Mucosa of gallbladder (tissue), 1 donor: ENCODE results near the gene TRAPPC12. TPM values are rescaled to one million over a fixed set of nuclear protein-coding genes. Genes with fewer than 3 reads are reported as not detected.
"Not testable (repeated sequence)": the region's sequence is repeated elsewhere in the genome, so short reads cannot be mapped to it uniquely, and the experiment has no call there.

Source experiments
- DNase-seq: peaks from one replicate; pipeline ENCODE4 v3.0.0-alpha.2; 2020; ENCODE audit warnings: low spot score
- total RNA-seq: library from RNA; stranded (reverse); gene quantifications from one replicate; pipeline ENCODE4 v1.2.1, GENCODE V29; 2021
- donor health status: DM: no; HTN: no; CAD: no.

The TRAPPC12 gene
- total RNA-seq, 1 donor from 2014 or later: 111 TPM

GRCh38 chr2:3432693-3433338, 53.3 kb downstream of the TRAPPC12 start:
- DNase-seq: no peak

- no peak for DNase-seq
Measured at GRCh38 chr2:3433339-3433699, 53.8 kb downstream of the TRAPPC12 start.

DNA sequence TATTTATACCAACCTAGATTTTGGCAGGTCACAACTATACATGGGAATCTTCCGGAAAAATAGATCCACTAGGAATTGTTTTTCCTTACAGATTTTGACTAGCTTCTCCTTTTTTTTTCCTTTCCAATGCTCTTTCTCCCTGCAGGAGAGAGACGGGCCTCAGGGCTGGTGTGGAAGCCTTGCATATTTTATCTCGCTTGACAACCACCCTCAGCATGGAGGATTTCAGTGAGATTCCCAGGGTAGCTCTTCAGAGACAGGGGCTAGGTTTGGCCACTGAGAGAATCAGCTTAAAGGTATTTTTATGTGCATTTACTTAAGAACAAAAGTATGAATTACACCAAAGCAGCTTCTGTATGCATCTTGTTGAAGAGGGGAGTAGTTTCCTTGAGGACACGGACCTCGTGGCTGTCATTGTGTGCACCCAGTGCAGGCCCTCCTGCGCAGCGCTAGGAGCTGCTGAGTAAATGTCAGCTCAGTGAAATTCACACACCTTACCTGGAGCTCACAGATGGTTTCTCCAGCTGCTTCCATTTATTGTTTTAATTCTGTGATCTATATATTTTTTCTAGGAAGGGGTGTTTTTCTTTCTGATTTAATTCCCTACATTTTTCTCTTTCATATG, 54.4 kb downstream of the TRAPPC12 start:
- no peak for DNase-seq

DNA sequence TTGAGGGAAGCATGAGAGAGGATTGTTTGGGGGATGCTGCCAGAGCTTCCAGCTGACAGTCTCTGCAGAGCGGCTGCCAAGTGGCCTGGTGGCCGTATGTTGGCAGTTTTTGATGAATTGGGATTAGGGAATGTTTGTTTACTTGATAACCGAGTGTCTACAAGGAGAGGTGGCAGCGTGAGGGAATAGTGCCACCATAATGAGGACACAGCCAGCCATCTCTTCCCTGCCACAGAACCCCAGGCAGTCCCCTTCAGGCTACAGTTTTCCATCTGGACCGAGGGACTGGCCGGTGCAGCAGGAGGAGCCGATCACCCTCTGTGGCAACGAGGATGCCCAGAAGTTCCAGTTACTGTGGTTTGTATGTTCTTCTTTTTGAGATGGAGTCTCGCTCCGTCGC, 55.2 kb downstream of the TRAPPC12 start:
- no peak for DNase-seq

DNA sequence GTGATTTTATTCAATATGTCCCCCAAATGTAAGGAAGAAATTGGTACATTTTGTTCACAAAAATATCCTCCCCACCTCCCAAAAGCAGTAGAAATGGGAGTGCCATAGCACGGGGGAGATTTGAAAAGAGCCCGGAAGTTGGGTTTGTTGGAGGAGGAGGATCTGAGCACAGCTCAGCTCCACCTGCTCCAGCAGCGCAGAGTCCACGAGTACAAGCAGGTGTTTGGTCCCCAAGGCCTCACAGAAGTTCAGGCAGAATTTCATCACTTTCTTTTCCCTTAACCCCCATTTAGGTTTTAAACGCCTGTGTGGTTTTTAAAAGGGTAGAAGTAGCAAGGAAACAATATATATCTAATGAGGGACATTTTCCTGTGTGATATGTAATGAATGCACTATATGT, 56.0 kb downstream of the TRAPPC12 start:
- DNase-seq: no peak

DNA sequence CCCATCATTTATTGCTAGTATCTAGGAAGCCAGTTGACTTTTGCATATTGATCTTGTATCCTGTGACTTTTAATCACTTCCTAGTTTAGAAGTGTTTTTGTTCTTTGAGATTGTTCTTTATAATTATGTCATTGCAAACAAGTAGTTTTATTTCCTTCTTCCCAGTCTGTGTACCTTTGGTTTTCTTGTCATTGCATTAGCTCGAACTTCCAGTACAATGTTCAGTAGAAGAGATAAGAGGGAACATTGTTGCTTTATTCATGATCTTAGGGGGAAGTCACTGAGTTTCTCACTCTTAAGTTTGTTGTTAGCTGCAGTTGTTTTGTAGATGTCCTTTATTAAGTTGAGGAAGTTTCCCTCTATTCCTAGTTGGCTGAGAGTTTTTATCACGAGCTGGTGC, 61.0 kb downstream of the TRAPPC12 start:
- no peak for DNase-seq

GRCh38 chr2:3441465-3441864, 62.0 kb downstream of the TRAPPC12 start:
- DNase-seq: no peak

DNA sequence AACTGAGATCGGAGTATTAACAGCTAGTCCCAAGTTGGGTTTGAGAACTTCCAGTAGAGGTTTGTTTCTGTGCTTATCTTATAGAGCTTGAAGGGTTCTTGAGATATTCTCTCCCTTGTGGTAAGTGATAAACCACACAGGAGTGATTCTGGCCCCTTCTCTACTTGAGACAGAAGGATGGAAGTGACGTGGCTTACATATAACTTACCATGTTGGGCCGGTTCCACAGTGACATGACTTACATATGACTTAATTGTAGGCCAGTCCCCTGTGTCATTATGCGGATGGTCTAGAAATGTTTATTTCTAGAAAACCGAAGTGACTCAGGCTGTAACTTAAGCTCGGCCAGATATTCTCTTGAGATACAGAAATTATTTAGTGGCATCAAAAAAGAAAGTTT, 62.7 kb downstream of the TRAPPC12 start:
- no peak for DNase-seq

GRCh38 chr2:3443083-3443482, 63.6 kb downstream of the TRAPPC12 start:
- no peak for DNase-seq

DNA sequence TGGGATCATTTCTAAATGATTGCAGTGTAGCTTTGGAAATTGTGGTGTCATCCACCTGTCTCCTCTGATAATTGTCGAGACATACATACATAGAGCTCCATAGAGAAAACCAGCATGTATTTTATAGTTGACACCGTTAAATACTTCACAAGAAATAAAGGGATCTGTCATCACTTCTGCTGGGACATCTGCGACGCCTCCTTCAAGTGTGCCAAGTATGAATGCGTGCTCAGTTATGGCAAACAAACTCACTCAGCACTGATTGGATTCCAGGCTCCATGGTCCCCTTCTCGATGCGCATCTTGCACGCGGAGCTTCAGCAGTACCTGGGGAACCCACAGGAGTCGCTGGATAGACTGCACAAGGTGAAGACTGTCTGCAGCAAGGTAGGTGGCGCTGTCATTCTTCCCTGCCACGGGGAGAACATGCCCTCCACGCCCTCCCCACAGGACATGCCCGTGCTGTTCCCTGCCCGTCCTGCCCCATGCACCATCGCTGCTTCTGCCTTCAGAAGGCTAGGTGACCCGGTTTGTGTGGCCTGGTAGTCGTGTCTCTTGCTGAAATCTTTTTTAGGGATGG, 64.1 kb downstream of the TRAPPC12 start:
- DNase-seq: no peak

- DNase-seq: no peak
Measured at GRCh38 chr2:3445891-3446290, 66.4 kb downstream of the TRAPPC12 start.

DNA sequence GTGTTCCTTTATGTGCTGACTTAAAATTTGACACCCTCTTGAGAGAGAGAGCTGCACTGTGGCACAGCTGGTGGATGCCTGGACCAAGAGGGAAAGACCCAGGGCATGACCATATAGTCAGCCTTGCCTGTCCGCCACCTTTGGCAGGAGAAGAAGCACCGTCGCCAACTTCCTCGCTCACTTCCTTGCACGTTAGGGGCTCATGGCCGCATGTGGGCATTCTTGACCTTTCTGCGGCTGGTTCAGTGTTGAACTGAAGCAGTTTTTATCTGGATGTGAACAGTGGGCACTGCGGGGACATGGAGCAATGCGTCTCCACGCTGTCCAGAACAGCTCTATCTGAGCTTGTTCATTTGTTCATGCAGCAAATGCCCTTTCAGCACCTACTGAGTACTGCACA, 66.9 kb downstream of the TRAPPC12 start:
- DNase-seq: no peak

DNA sequence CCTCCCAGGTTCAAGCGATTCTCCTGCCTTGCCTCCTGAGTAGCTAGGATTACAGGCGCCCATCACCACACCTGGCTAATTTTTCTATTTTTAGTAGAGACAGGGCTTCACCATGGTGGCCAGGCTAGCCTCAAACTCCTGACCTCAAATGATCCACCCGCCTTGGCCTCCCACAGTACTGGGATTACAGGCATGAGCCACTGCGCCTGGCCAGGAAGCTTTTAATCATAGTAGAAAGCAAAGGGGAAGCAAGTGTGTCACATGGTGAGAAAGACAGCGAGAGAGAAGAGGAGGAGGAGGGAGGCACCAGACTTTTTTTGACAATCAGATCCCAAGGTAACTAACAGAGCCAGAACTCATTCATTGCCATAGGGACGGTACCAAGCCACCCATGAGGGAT, 67.7 kb downstream of the TRAPPC12 start:
- DNase-seq: not testable (repeated sequence)

DNA sequence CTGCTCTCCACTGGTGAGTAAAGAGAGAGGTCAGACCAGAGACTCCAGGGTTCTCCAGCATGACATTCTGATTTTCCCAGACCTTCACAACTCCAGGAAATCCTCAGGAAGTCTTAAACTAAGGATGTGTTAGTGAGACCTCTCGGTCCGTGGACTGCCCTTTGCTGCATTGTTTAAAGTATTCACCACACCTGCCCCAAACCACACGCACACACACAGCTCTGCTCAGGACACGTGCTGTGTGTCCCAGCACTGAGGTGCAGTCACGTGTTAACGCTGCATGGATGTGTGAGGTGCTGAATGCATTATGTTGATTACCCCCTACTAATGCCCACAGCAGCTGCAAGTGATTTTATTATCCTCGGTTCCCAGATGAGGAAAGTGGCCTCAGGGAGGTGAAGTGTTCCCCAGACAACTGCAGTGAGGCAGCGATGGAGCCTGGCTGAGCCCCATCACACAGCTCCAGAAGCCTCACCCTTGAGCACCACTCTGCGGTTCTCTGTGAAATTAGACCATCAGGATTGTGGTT, 68.4 kb downstream of the TRAPPC12 start:
- no peak for DNase-seq

DNA sequence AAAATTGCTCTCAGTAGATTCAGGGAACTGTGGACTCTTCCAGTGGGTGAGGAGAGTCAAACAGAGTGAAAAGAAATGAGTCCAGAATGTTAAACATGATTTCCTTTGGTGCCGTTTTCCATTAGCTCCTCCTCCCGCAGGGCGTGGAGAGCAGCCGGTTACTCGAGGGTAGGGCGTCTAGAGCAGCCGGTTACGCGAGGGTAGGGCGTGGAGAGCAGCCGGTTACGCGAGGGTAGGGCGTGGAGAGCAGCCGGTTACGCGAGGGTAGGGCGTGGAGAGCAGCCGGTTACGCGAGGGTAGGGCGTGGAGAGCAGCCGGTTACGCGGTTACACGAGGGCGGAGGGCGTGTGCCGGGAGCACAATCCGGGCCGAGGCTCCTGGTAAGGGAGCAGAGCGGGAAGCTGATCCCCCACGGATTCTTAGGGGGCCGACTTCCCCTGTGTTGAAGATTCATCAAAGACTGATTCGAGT, 69.0 kb downstream of the TRAPPC12 start:
- DNase-seq: not testable (repeated sequence)

DNA sequence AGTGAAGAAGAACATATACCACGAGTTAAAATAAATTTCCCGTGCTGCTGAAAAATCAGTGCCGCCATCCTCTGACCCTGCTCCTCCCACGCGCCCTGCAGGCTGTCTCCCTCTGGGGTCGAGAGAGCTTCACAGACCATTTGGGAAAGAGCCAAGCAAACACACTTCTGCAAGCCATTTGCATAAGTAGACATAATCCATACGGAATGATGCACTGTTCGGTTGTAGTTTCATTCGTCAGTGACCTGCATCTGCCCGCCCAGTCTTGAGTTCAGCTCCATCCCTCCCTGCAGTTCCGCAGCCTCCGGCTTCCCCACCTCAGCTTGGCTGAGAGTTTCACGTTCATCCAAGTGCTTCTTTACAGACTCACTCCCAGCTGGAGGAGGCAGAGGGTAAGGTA, 69.6 kb downstream of the TRAPPC12 start:
- no peak for DNase-seq

GRCh38 chr2:3449936-3450335, 70.4 kb downstream of the TRAPPC12 start:
- DNase-seq: no peak

GRCh38 chr2:3450385-3451010, 71.0 kb downstream of the TRAPPC12 start:
- DNase-seq: no peak

DNA sequence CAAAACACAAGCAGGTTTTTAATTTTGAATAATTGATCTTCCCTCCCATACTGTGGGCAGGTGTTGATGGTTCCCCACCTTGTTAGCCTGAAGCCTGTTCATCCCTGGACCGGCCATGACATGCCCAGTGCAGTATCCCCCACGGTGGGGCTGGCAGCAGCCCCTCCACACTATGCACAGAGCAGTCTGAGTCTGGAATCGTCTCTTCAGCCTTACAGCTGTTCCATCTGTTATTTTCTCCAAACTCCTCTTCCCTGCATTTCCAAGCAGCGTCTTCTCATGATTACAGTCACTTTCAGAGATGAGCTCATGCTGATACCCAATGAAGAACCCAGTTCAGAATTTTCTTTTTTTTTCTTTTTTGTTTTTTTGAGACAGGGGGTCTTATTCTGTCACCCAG, 71.7 kb downstream of the TRAPPC12 start:
- no peak for DNase-seq

GRCh38 chr2:3451926-3452671, 72.6 kb downstream of the TRAPPC12 start:
- no peak for DNase-seq

GRCh38 chr2:3453190-3453999, 73.9 kb downstream of the TRAPPC12 start:
- no peak for DNase-seq
